NCI-H748 (cell line): ENCODE results near the gene FMN1.

Source experiments
- DNase-seq: peaks from one replicate; lab custom pipeline; 2025; ENCODE audit not compliant: unreplicated experiment; lab: John Stamatoyannopoulos, UW

Gene FMN1

GRCh38 chr15:32838820-32839219 lies 355.7 kb downstream of the FMN1 start:
- peak; percentile 89 for DNase-seq

- peak; percentile 62 for DNase-seq
These were observed 356.2 kb downstream of the FMN1 start for GRCh38 chr15:32838338-32838737.

DNA sequence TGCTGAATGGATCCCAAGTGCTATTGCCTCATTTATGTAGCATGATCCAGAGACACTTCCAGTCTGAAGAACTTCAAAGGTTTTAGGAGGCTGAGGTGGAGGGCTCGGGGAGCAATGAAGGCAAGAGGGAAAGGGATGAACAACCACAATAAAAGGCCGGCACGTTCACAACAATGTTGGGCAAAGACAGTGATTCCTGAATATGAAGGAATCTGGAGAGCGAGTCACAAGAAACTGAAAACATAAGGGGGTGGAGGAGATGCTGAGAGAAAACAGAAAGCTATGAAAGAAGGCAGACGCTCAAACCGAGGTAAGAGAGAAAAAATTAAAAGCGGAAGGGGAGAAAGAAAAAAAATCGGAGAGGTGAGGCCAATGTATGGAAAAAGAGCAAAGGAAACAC lies 356.6 kb downstream of the FMN1 start:
- DNase-seq: no peak

- no peak for DNase-seq
These were observed 360.4 kb downstream of the FMN1 start for GRCh38 chr15:32834156-32834555.

GRCh38 chr15:32833379-32833821 lies 361.1 kb downstream of the FMN1 start:
- DNase-seq: no peak

DNA sequence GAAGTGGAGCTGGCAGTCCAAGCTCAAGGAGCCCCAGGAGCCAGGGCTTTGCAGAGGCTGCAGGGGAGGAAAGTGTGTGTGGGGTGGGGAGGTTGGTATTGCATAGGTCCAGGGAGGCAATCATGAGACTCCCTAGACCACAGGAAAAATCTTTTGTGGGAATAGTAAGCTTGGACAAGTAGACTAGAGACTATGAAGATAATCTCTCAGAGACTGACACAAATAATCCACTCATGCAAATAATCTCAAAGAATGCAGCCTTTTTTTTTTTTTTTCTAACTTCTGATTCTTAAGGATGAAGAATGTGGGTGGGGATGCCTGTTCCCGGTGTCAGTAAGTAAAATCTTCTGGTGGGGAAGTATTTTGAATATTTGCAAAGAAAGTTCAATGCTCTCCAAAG lies 363.0 kb downstream of the FMN1 start:
- no peak for DNase-seq

- no peak for DNase-seq
These were observed 364.3 kb downstream of the FMN1 start for GRCh38 chr15:32830241-32830640.

GRCh38 chr15:32829436-32829835 lies 365.1 kb downstream of the FMN1 start:
- DNase-seq: no peak

DNA sequence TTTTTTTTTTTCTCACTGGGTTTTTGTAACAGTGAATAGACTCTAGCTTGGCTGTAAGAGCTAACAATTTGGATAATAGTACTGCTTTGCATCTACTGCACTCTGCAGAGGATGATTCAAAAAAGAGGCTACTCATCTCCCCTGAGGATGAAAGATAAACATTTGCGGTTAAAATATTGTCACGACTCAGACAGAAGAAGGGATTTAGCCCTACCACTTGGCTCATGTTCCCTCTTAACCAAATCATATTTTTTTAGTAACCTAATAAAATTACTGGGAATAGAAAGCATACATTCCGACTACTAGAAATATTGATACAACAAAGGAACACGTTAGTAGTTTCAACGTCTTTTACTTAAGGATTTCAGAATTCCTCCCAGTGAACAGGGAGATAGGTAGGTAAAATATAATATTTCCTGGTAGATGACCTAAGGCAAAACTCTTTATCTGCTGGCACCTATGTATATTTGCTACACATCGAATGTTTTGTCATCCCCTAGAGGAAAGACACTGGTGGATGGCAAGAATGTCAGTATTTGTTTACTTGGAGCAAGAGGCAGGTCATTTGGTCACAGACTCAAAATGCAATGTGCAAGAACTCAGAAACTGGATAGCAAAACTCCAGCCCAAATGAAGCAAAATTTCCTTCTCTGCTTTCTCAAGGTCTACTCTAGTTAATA lies 365.9 kb downstream of the FMN1 start:
- DNase-seq: no peak

DNA sequence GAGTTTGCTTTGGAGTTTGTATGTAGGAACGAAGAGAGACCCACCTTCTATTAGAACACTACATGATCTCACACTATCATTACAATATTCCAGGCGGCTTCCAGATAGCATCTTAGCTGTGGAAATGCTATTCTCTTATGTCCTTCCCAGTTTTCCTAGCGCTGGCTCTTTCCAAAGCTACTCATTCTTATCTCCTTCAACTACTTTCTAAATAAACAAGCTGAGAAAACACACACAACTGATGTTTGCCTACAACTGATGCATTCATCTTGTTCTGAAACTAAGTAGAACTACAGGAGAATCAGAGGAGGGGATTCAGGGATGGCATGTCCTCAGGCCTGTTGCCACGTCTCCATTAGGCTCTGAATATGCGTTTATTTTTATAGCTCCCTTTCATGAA lies 367.8 kb downstream of the FMN1 start:
- no peak for DNase-seq

DNA sequence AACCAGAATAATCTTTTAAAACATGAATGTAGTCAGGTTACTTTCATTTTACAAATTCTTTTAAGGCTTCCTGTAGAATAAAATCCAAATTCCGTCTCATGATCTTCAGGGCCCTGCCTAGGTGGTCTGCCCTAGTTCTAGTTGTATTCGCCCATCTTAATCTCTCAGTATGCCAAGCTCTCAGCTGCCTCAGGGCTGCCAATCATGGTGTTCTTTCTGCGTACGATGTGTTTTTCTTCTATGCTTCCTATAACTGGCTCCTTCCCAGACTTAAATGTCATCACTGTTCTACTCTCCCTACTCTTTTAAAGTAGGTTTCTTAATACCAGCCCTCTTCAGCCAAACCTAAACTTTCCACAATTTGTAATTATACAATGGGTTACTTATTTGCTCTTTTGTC lies 369.3 kb downstream of the FMN1 start:
- DNase-seq: no peak

DNA sequence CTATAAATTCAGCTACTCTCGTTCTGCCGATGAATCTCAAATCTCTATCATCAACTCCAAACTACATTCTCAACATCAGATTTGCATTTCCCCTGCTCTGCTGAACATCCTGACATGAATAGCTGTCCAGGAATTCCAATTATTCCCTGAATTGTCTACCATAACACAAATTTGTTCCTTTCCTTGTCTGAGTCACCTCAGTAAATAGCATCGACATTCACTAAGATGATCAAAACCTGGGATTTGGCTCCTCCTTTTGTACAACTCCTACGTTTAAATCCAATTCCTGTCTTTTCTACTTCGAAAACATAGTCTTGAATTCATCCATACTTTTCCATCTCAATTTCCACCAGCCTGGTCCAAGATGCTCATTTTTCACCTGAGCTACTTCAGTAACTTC lies 369.7 kb downstream of the FMN1 start:
- DNase-seq: no peak

DNA sequence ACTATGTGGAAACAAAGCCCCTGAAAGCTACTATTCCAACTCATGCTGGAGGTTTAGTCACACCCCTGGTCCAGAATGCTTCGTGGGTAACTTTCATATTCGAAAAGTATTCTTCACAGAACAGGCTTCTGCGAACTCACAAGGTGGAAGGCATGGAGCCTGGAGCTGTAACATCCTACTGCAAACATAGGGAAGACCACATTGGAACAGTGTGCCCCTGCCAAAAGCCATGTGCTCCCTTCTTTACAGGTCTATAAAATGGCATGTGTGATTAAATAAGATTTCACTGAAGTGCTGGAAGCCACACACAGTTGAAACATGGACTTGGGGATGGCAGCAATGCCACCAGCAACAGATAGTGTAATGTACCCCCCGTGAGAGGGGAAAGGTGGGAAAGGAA lies 370.8 kb downstream of the FMN1 start:
- no peak for DNase-seq

DNA sequence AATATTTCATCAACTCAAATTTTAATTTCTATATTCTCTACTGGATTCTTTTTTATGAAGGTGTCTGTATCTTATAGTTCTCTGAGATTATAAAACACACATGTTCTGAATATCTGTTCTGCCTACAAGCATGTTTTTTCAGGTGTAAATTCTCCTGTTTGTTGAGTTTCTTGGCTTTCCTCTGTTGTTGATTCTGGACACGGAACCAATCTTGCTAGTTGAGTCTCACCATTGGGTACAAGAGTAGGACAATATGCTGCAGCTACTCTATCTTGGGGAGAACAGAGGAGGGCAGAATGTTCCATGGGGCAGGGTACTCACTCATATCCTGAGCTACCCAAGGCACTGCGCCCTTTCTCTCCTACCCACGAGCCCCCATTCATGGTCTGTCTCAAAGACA lies 371.8 kb downstream of the FMN1 start:
- no peak for DNase-seq

GRCh38 chr15:32819448-32819847 lies 375.1 kb downstream of the FMN1 start:
- DNase-seq: no peak

DNA sequence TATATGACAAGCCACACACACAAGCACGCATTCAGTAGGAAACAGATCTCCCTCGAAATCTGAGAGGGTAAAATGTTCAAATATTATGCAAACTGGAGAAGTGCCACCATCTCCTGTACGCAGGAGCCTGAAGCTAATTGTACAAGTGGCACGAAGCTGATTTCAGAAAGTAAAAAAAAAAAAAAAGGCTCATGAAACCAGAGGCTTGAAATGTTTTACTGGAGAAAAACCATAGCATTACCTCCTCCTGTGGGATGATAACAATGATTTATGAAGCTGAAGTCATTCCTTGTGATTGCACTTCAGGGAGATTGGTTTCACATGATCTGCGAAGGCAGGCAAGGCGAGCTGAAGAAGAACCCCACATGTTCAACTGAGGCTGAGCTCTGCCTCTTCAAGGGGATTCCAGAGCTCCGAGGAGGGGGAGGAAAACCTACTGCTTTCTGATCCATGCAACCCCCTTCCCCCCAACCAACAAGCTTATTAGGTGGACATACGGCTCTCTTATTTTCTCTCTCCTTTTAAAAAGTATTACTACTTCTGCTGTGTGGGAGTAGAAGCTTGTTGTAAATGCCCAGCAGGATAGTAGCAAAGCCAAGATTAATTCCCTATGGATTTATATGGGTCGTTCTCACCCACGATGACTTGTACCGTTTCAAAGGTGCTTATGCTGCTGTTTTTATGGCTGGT lies 375.6 kb downstream of the FMN1 start:
- peak; percentile 5 for DNase-seq

DNA sequence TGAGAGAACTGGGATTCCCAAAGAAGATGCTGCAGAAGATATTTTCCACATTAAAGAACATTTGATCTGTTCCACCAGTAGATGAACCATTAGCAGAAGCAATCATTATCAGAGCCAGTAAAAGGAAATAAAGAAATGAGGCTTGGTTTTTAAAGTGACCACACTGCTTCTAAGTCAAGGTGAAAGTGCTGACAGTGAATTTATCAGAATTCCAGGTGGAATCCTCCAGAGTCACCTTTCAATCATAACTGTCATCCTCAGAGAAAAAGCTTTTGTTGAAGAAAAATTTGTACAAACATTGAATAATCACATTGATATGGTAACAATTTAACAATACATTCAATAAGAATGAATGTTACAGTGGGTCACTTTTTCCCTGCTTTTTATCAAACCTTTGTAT lies 376.9 kb downstream of the FMN1 start:
- DNase-seq: no peak

DNA sequence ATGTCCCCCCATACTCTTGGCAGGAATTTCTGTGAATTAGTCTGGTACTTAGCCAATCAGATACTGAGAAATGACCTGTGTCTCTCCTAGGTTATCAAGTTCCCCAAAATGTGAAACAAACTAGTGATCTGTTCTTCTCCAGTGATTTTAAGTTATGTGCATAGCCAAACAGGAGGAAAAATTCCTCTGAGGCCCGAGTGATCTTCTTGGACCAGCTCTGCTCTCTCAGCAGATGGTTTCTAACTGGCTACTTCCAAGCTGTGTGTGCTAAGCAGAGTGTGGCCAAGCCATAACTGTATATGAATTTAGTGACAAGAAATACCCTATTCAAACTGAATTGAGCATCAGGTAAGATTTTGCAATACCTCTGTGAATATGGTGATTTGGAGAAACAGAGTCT lies 387.2 kb downstream of the FMN1 start:
- no peak for DNase-seq

GRCh38 chr15:32803631-32804030 lies 390.9 kb downstream of the FMN1 start:
- DNase-seq: no peak

- no peak for DNase-seq
These were observed 392.1 kb downstream of the FMN1 start for GRCh38 chr15:32802286-32802936.

DNA sequence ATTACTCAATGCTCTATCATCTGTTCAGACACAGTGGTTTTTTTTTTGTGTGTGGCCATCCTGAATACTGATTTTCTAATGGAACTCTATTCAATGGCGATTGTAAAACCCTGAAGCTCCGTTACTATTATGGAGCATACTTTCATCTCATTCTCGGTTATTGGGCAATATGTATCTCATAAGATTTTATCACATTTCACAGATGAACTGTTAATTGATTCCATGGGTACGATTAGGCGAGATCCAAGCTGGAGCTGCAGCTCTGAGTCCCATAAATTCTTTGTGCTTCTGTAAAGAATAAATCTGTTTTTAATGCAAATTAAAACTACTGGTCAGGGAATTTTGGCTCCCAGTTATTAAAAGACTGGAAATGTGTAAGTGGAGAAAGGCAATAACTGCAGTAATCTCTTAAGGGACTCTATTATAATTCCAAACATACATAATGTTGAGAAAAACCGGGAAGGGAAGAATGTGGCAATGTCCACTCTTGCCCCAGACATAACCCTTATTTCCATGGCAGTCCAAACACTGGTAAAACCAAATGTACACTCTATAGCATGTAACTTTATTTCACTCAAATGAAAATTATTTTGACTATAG lies 394.5 kb downstream of the FMN1 start:
- no peak for DNase-seq

- DNase-seq: no peak
These were observed 397.7 kb downstream of the FMN1 start for GRCh38 chr15:32796856-32797255.
